ENCODE results near the gene NHERF1. TPM values are rescaled to one million over a fixed set of nuclear protein-coding genes. Genes with fewer than 3 reads are reported as not detected.

NHERF1 gene
- total and polyA plus RNA-seq, 2 of the 13 experiments (the other 11 are each of a cell fraction or from before 2014, with no cell fraction given): 169 to 269 TPM

DNA sequence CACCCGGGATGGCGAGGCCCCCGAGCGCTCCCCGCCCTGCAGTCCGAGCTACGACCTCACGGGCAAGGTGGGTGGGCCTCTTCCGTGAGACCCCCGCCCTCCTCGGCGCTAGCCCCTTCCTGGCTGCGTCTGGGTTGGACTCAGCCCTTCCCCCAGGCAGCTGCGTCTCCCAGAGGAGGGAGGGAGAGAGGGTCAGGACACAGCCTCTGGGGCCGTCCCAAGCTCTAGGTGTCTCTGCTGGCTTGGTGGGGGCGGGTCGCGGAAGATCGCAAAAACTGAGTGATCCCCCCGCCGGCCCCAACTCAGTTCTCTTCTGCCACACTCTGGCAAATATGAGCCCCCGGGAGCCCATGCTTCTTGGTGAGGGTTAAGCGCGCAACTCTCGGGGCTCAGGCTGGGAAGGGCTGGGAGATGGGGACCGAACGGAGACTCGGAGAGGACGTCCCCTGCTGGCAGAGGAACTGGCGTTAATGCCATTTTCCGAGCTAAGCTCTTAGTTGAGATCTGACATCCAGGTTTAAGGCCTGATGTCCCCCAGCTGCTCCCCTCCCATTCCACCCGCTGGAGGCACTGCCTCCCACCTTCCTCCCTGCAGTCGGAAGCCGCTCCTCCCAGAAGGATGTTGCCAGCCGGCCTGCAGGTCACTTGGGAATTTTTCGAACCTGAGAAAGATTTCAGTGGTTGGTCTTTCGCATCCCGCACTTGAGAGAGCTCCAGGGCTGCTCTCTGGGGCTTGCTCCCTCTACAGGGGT is 11.0 kb upstream of the NHERF1 start (continued):
- TF ChIP-seq, protein P1, sequence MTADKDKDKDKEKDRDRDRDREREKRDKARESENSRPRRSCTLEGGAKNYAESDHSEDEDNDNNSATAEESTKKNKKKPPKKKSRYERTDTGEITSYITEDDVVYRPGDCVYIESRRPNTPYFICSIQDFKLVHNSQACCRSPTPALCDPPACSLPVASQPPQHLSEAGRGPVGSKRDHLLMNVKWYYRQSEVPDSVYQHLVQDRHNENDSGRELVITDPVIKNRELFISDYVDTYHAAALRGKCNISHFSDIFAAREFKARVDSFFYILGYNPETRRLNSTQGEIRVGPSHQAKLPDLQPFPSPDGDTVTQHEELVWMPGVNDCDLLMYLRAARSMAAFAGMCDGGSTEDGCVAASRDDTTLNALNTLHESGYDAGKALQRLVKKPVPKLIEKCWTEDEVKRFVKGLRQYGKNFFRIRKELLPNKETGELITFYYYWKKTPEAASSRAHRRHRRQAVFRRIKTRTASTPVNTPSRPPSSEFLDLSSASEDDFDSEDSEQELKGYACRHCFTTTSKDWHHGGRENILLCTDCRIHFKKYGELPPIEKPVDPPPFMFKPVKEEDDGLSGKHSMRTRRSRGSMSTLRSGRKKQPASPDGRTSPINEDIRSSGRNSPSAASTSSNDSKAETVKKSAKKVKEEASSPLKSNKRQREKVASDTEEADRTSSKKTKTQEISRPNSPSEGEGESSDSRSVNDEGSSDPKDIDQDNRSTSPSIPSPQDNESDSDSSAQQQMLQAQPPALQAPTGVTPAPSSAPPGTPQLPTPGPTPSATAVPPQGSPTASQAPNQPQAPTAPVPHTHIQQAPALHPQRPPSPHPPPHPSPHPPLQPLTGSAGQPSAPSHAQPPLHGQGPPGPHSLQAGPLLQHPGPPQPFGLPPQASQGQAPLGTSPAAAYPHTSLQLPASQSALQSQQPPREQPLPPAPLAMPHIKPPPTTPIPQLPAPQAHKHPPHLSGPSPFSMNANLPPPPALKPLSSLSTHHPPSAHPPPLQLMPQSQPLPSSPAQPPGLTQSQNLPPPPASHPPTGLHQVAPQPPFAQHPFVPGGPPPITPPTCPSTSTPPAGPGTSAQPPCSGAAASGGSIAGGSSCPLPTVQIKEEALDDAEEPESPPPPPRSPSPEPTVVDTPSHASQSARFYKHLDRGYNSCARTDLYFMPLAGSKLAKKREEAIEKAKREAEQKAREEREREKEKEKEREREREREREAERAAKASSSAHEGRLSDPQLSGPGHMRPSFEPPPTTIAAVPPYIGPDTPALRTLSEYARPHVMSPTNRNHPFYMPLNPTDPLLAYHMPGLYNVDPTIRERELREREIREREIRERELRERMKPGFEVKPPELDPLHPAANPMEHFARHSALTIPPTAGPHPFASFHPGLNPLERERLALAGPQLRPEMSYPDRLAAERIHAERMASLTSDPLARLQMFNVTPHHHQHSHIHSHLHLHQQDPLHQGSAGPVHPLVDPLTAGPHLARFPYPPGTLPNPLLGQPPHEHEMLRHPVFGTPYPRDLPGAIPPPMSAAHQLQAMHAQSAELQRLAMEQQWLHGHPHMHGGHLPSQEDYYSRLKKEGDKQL (CRISPR knock-in tag; IDR thresholded peaks at IDR 0.05; ENCODE audit: low read depth): no peak
- no peak for TF ChIP-seq TCF7 (IDR thresholded peaks at IDR 0.05; ENCODE audit: low read depth)
- TF ChIP-seq, protein P2, sequence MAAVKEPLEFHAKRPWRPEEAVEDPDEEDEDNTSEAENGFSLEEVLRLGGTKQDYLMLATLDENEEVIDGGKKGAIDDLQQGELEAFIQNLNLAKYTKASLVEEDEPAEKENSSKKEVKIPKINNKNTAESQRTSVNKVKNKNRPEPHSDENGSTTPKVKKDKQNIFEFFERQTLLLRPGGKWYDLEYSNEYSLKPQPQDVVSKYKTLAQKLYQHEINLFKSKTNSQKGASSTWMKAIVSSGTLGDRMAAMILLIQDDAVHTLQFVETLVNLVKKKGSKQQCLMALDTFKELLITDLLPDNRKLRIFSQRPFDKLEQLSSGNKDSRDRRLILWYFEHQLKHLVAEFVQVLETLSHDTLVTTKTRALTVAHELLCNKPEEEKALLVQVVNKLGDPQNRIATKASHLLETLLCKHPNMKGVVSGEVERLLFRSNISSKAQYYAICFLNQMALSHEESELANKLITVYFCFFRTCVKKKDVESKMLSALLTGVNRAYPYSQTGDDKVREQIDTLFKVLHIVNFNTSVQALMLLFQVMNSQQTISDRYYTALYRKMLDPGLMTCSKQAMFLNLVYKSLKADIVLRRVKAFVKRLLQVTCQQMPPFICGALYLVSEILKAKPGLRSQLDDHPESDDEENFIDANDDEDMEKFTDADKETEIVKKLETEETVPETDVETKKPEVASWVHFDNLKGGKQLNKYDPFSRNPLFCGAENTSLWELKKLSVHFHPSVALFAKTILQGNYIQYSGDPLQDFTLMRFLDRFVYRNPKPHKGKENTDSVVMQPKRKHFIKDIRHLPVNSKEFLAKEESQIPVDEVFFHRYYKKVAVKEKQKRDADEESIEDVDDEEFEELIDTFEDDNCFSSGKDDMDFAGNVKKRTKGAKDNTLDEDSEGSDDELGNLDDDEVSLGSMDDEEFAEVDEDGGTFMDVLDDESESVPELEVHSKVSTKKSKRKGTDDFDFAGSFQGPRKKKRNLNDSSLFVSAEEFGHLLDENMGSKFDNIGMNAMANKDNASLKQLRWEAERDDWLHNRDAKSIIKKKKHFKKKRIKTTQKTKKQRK (IDR thresholded peaks at IDR 0.05; ENCODE audit: low read length): no peak
- TF ChIP-seq, protein P3, sequence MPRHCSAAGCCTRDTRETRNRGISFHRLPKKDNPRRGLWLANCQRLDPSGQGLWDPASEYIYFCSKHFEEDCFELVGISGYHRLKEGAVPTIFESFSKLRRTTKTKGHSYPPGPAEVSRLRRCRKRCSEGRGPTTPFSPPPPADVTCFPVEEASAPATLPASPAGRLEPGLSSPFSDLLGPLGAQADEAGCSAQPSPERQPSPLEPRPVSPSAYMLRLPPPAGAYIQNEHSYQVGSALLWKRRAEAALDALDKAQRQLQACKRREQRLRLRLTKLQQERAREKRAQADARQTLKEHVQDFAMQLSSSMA (CRISPR knock-in tag; IDR thresholded peaks at IDR 0.05): no peak
- TF ChIP-seq ZNF772 (CRISPR knock-in tag; IDR thresholded peaks at IDR 0.05): no peak
- TF ChIP-seq CEBPB (IDR thresholded peaks at IDR 0.05; ENCODE audit: borderline replicate concordance, low read depth, low read length): no peak
- 0 out of 2 replicates have a peak, but pooled peaks have one; percentile 22 for TF ChIP-seq DNMT1 (CRISPR knock-in tag; IDR thresholded peaks at IDR 0.05)
- TF ChIP-seq, protein P4, sequence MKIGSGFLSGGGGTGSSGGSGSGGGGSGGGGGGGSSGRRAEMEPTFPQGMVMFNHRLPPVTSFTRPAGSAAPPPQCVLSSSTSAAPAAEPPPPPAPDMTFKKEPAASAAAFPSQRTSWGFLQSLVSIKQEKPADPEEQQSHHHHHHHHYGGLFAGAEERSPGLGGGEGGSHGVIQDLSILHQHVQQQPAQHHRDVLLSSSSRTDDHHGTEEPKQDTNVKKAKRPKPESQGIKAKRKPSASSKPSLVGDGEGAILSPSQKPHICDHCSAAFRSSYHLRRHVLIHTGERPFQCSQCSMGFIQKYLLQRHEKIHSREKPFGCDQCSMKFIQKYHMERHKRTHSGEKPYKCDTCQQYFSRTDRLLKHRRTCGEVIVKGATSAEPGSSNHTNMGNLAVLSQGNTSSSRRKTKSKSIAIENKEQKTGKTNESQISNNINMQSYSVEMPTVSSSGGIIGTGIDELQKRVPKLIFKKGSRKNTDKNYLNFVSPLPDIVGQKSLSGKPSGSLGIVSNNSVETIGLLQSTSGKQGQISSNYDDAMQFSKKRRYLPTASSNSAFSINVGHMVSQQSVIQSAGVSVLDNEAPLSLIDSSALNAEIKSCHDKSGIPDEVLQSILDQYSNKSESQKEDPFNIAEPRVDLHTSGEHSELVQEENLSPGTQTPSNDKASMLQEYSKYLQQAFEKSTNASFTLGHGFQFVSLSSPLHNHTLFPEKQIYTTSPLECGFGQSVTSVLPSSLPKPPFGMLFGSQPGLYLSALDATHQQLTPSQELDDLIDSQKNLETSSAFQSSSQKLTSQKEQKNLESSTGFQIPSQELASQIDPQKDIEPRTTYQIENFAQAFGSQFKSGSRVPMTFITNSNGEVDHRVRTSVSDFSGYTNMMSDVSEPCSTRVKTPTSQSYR (CRISPR knock-in tag; IDR thresholded peaks at IDR 0.05; ENCODE audit: borderline replicate concordance): 0 out of 2 replicates have a peak, but pooled peaks have one; percentile 51
- no peak for TF ChIP-seq ZNF441 (CRISPR knock-in tag; IDR thresholded peaks at IDR 0.05; ENCODE audit: borderline replicate concordance)
- peak; percentile 8 for TF ChIP-seq AGO2 (optimal IDR thresholded peaks at IDR 0.05; ENCODE audit: low read depth, low read length)
- TF ChIP-seq MEF2D (CRISPR knock-in tag; IDR thresholded peaks at IDR 0.05): no peak; the same call in 1 of the 2 replicates
- TF ChIP-seq CBX2 (IDR thresholded peaks at IDR 0.05; ENCODE audit: low read depth, low read length): no peak
- no peak for TF ChIP-seq CBX2 (CRISPR knock-in tag; IDR thresholded peaks at IDR 0.05; ENCODE audit: low read depth)
- TF ChIP-seq HNRNPLL (IDR thresholded peaks at IDR 0.05; ENCODE audit: low read depth, low read length, poor library complexity, severe bottlenecking): no peak
- TF ChIP-seq AGO1 (IDR thresholded peaks at IDR 0.05; ENCODE audit: low read depth, low read length, poor library complexity, severe bottlenecking): no peak
- TF ChIP-seq ZNF501 (CRISPR knock-in tag; IDR thresholded peaks at IDR 0.05): peak; percentile 21; the same call in 1 of the 2 replicates
